GM13976 (cell line): Measurements from ENCODE around the gene MSANTD1.

Experiments
- DNase-seq: peaks from one replicate; pipeline ENCODE4 v3.0.0; 2012; ENCODE audit warnings: low spot score
- CTCF ChIP-seq: IDR thresholded peaks from 2 replicates; pipeline ENCODE4 v1.5.1; 2012; ENCODE audit warnings: borderline replicate concordance, mild to moderate bottlenecking; ENCODE audit not compliant: insufficient read depth; ENCODE audit errors: extremely low read depth, missing control alignments, control extremely low read depth
- in situ Hi-C: fragments of 300-500 bp; cut with MboI; formaldehyde crosslinking; loops from one replicate; pipeline ENCODE4 v1.12.0; 2022; ENCODE audit warnings: low sequenced_read_pairs, mixed read lengths, inconsistent platforms; ENCODE audit not compliant: unreplicated experiment

Gene MSANTD1

GRCh38 chr4:3254302-3255131, 5.6 kb downstream of the MSANTD1 start:
- in situ Hi-C loops = no loop called here
- TF ChIP-seq CTCF = no peak
- DNase-seq = no peak

- TF ChIP-seq CTCF = no peak
- no peak for DNase-seq
- in situ Hi-C loops = no loop called here
Observed at GRCh38 chr4:3255611-3256186, 6.7 kb downstream of the MSANTD1 start.

GRCh38 chr4:3256230-3257102, 7.5 kb downstream of the MSANTD1 start:
- in situ Hi-C loops = no loop called here

GRCh38 chr4:3257103-3257555, 8.2 kb downstream of the MSANTD1 start:
- in situ Hi-C loops = no loop called here
- no peak for DNase-seq
- TF ChIP-seq CTCF = no peak

More at GRCh38 chr4:3256230-3257102, 7.5 kb downstream of the MSANTD1 start:
- TF ChIP-seq CTCF = no peak
- no peak for DNase-seq

GRCh38 chr4:3257556-3258482, 8.9 kb downstream of the MSANTD1 start:
- no peak for TF ChIP-seq CTCF
- in situ Hi-C loops = no loop called here
- no peak for DNase-seq
